Mesenchymal stem cell (in vitro differentiated cells and primary cell): ENCODE measurements around the gene CNTLN.

ENCODE experiments used
- DNase-seq: peaks from one replicate; pipeline ENCODE4 v3.0.0-alpha.2; 2013
- H2AFZ ChIP-seq: one replicate; pipeline ENCODE4 v1.6.1; 2013; ENCODE audit warnings: low read depth, mild to moderate bottlenecking, control low read depth, inconsistent platforms, low read length, moderate library complexity
- H2AK5ac ChIP-seq: 2 replicates; pipeline ENCODE4 v1.6.1; 2013; ENCODE audit warnings: low read length, moderate library complexity, mild to moderate bottlenecking, inconsistent platforms; ENCODE audit not compliant: severe bottlenecking
- H2BK120ac ChIP-seq: one replicate; pipeline ENCODE4 v1.6.1; 2013; ENCODE audit warnings: low read depth, mild to moderate bottlenecking, inconsistent platforms, low read length, moderate library complexity
- H2BK12ac ChIP-seq, 2 experiments: one replicate each; pipeline ENCODE4 v1.6.1; 2013; ENCODE audit warnings: inconsistent platforms in 2 of 2, low read length in 2 of 2, mild to moderate bottlenecking in 2 of 2, moderate library complexity in 2 of 2, control low read depth in 1 of 2
- H2BK15ac ChIP-seq: one replicate; pipeline ENCODE4 v1.6.1; 2013; ENCODE audit warnings: mild to moderate bottlenecking, low read depth, inconsistent platforms; ENCODE audit not compliant: poor library complexity, severe bottlenecking
- H2BK5ac ChIP-seq: 2 replicates; pipeline ENCODE4 v1.6.1; 2013; ENCODE audit warnings: low read depth, mild to moderate bottlenecking, low read length, control low read depth, inconsistent platforms; ENCODE audit not compliant: poor library complexity, severe bottlenecking
- H3K14ac ChIP-seq, 2 experiments: one replicate each; pipeline ENCODE4 v1.6.1; 2013; ENCODE audit warnings: inconsistent platforms in 2 of 2, low read length in 2 of 2, control low read depth in 1 of 2, mild to moderate bottlenecking in 1 of 2, moderate library complexity in 1 of 2
- H3K18ac ChIP-seq, 2 experiments: one replicate each; pipeline ENCODE4 v1.6.1; 2013; ENCODE audit warnings: inconsistent platforms in 2 of 2, low read length in 2 of 2, control low read depth in 1 of 2, low read depth in 1 of 2, mild to moderate bottlenecking in 1 of 2
- H3K23ac ChIP-seq, 2 experiments: one replicate each; pipeline ENCODE4 v1.6.1; 2013; ENCODE audit warnings: inconsistent platforms in 2 of 2, low read length in 2 of 2, mild to moderate bottlenecking in 2 of 2, moderate library complexity in 2 of 2, control low read depth in 1 of 2
- H3K27ac ChIP-seq: 2 replicates; pipeline ENCODE4 v1.5.1; 2013; ENCODE audit warnings: mild to moderate bottlenecking, moderate library complexity, low read length, control low read depth, inconsistent platforms; ENCODE audit not compliant: poor library complexity, severe bottlenecking
- H3K27me3 ChIP-seq, 2 experiments: 2 replicates each; pipeline versions ENCODE4 v1.6.1 to v1.7.0; 2013; ENCODE audit warnings: low read length in 2 of 2, mild to moderate bottlenecking in 2 of 2, moderate library complexity in 2 of 2, control low read depth in 1 of 2, inconsistent platforms in 1 of 2; ENCODE audit not compliant: control insufficient read depth in 1 of 2, insufficient read depth in 1 of 2
- H3K36me3 ChIP-seq, 2 experiments: 2 replicates each; pipeline versions ENCODE4 v1.6.1 to v1.7.0; 2013; ENCODE audit warnings: low read length in 2 of 2, control low read depth in 1 of 2, inconsistent platforms in 1 of 2, low read depth in 1 of 2, mild to moderate bottlenecking in 1 of 2; ENCODE audit not compliant: insufficient read depth in 2 of 2, control insufficient read depth in 1 of 2
- H3K4ac ChIP-seq, 2 experiments: one replicate each; pipeline ENCODE4 v1.6.1; 2013; ENCODE audit warnings: inconsistent platforms in 2 of 2, low read length in 2 of 2, mild to moderate bottlenecking in 2 of 2, moderate library complexity in 2 of 2, control low read depth in 1 of 2, low read depth in 1 of 2
- H3K4me1 ChIP-seq: 2 replicates; pipeline ENCODE4 v1.6.1; 2013; ENCODE audit warnings: low read depth, low read length, control low read depth; ENCODE audit not compliant: control insufficient read depth, insufficient read depth
- H3K4me2 ChIP-seq: 2 replicates; pipeline ENCODE4 v1.6.1; 2013; ENCODE audit warnings: low read length, mild to moderate bottlenecking, inconsistent platforms; ENCODE audit not compliant: poor library complexity, severe bottlenecking
- H3K4me3 ChIP-seq, 2 experiments: 2 replicates each; pipeline versions ENCODE4 v1.5.1 to v1.7.0; 2013; ENCODE audit warnings: low read length in 2 of 2, mild to moderate bottlenecking in 2 of 2, control low read depth in 1 of 2, low read depth in 1 of 2; ENCODE audit not compliant: insufficient read depth in 1 of 2
- H3K79me1 ChIP-seq: replicated peaks from 2 replicates; pipeline ENCODE4 v1.6.1; 2013; ENCODE audit warnings: mild to moderate bottlenecking, control low read depth, low read length, inconsistent platforms; ENCODE audit not compliant: poor library complexity, severe bottlenecking
- H3K9ac ChIP-seq: 2 replicates; pipeline ENCODE4 v1.7.0; 2013; ENCODE audit warnings: mild to moderate bottlenecking, low read length, moderate library complexity
- H3K9me3 ChIP-seq: 2 replicates; pipeline ENCODE4 v1.7.0; 2013; ENCODE audit warnings: mild to moderate bottlenecking, low read length; ENCODE audit not compliant: control insufficient read depth
- H4K8ac ChIP-seq: one replicate; pipeline ENCODE4 v1.6.1; 2013; ENCODE audit warnings: inconsistent platforms, mild to moderate bottlenecking, low read length, moderate library complexity
- H4K91ac ChIP-seq: one replicate; pipeline ENCODE4 v1.6.1; 2013; ENCODE audit warnings: mild to moderate bottlenecking, low read length, inconsistent platforms
- WGBS: methylation state at CpG from one replicate; pipeline ENCODE4 v1.1.7; 2013; ENCODE audit warnings: mixed read lengths; 5-methylcytosine and 5-hydroxymethylcytosine counted together

Gene CNTLN

DNA sequence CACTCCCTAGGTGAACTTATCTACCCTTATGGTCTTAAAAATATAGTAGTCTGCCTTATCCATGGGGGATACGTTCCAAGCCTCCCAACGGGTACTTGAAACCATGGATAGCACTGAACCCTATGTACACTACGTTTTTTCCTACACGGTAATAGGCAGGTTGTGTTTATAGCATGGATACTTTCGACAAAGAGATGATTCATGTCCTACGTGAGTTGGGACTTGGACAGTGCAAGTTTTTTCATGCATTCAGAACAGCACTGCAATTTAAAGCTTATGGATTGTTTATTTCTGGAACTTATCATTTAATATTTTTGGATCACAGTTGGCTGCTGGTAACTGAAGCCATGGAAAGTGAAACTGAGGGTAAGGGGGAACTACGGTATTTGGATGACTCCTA is 88.1 kb downstream of the CNTLN start:
- Histone ChIP-seq H3K27ac (no peak overlapping the region), H2BK15ac (no peak overlapping the region), H3K4ac (no peak overlapping the region), H2AK5ac (no peak overlapping the region), H4K91ac (no peak overlapping the region), H2BK120ac (no peak overlapping the region), H3K14ac (no peak overlapping the region), H3K4me2 (no peak overlapping the region), H3K4me3 (no peak overlapping the region), H3K79me1 (peaks cover 14% of the 10 kb centered on the region), H3K18ac (no peak overlapping the region), H3K36me3 (no peaks in the 10 kb centered on the region), H4K8ac (no peak overlapping the region), H3K27me3 (no peaks in the 10 kb centered on the region), H2BK5ac (no peak overlapping the region), H2AFZ (no peak overlapping the region), H3K9ac (no peak overlapping the region), H3K4me1 (no peaks in the 10 kb centered on the region), H2BK12ac (no peak overlapping the region), H3K23ac (no peak overlapping the region), H3K9me3 (no peaks in the 10 kb centered on the region)
- 93% methylated on average over 7 of the region's 7 CpGs for WGBS
- no peak for DNase-seq

DNA sequence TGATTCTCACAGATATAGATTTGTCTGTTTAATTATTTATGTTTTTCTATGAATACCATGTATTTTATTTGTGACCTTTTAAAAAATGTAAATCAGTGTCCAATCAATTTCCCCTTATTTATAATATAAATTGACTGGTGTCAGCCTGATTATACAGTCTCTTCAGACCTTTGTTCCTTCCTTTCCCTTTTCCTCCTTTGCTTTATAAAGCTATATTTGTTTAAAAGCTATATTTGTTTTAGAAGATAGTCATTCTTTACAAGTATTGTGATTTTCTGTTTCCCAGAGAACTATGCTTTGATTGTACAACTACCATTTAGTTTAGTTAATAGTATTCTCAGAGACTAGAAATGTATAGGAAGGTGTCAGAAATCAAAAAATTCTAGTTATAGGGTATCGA is 90.6 kb downstream of the CNTLN start:
- H3K27ac ChIP-seq: no peak overlapping the region
- no peak overlapping the region for H4K8ac ChIP-seq
- H3K23ac ChIP-seq: no peak overlapping the region
- H2BK12ac ChIP-seq: no peak overlapping the region
- H2AK5ac ChIP-seq: no peak overlapping the region
- DNase-seq: no peak
- no peak overlapping the region for H3K4ac ChIP-seq
- no peaks in the 10 kb centered on the region for H3K27me3 ChIP-seq
- H3K4me3 ChIP-seq: no peak overlapping the region
- H3K79me1 ChIP-seq: peaks cover 14% of the 10 kb centered on the region
- no CpG with 5 or more reads among the region's 1 CpG for WGBS
- no peak overlapping the region for H2BK15ac ChIP-seq
- H3K36me3 ChIP-seq: no peaks in the 10 kb centered on the region
- no peak overlapping the region for H3K14ac ChIP-seq
- H3K18ac ChIP-seq: no peak overlapping the region
- H3K4me1 ChIP-seq: no peaks in the 10 kb centered on the region
- H3K9me3 ChIP-seq: no peaks in the 10 kb centered on the region
- no peak overlapping the region for H3K9ac ChIP-seq
- no peak overlapping the region for H3K4me2 ChIP-seq
- no peak overlapping the region for H2AFZ ChIP-seq
- no peak overlapping the region for H2BK5ac ChIP-seq
- H2BK120ac ChIP-seq: no peak overlapping the region
- no peak overlapping the region for H4K91ac ChIP-seq

DNA sequence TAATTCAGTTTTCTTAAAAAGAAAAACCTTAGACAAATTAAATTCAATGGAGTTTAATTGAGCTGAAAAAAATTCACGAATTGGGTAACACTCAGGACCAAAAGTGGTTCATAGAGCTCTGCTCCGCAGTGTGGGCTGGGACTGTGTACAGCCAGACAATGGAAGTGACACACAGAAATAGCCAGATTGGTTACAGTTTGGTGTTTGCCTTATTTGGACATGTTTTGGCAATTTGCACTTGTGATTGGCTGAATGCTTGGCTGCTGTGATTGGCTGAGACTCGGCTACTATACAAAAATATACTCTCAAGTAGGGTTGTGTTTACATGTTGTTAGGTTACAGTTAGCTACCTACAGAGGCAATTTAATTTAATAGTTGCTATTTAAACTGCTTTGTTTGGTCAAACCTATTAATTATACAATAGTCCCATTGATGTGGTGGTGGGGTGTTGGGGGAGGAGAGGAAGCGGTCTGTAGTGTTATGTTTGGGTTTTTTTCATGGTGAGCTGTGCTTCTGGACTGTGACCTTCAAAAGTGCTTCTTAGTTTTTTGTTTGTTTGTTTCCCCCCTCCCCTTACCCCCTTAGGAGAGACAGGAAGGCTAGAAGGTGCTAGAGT is 95.2 kb downstream of the CNTLN start:
- Histone ChIP-seq H3K79me1 (peaks cover 10% of the 10 kb centered on the region), H2BK15ac (no peak overlapping the region), H3K14ac (no peak overlapping the region), H3K4me1 (no peaks in the 10 kb centered on the region), H3K9me3 (no peaks in the 10 kb centered on the region), H3K27ac (no peak overlapping the region), H3K9ac (no peak overlapping the region), H3K27me3 (no peaks in the 10 kb centered on the region), H2BK120ac (no peak overlapping the region), H3K18ac (no peak overlapping the region), H2BK12ac (no peak overlapping the region), H2BK5ac (no peak overlapping the region), H3K4me2 (no peak overlapping the region), H2AFZ (no peak overlapping the region), H3K23ac (no peak overlapping the region), H4K8ac (no peak overlapping the region), H4K91ac (no peak overlapping the region), H3K4ac (no peak overlapping the region), H3K36me3 (no peaks in the 10 kb centered on the region), H2AK5ac (no peak overlapping the region), H3K4me3 (no peak overlapping the region)
- DNase-seq: no peak
- 97% methylated on average over 4 of the region's 4 CpGs for WGBS

DNA sequence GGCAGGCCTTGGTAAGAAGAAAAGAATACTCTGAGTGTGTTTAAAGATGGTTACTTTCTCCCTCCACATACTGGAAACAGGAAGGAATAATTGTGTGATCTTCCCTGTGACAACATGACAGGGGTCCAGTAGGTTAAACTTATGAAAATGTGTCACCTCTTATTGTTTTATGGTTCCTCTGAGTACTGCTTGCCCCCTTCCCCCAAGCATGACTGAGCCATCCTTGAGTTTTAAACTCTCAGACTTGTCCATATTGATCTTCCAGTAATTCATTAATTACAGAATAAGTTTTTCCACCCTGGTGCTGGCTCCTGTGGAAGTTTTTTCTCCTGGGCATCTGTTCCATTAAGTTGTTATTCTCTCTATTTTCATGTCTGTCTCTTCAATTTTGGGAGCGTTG is 95.8 kb downstream of the CNTLN start:
- Histone ChIP-seq H3K14ac (no peak overlapping the region), H3K4me3 (no peak overlapping the region), H3K4ac (no peak overlapping the region), H2BK15ac (no peak overlapping the region), H2AFZ (no peak overlapping the region), H3K9ac (no peak overlapping the region), H3K18ac (no peak overlapping the region), H4K91ac (no peak overlapping the region), H3K9me3 (no peaks in the 10 kb centered on the region), H3K23ac (no peak overlapping the region), H3K36me3 (no peaks in the 10 kb centered on the region), H3K27me3 (no peaks in the 10 kb centered on the region), H3K4me1 (no peaks in the 10 kb centered on the region), H2BK120ac (no peak overlapping the region), H3K4me2 (no peak overlapping the region), H3K79me1 (peaks cover 9% of the 10 kb centered on the region), H4K8ac (no peak overlapping the region), H3K27ac (no peak overlapping the region), H2BK12ac (no peak overlapping the region), H2BK5ac (no peak overlapping the region), H2AK5ac (no peak overlapping the region)
- 100% methylated on average over 1 of the region's 1 CpG for WGBS
- no peak for DNase-seq
